Kidney glomerular epithelial cell (primary cell): ENCODE data around the gene LPP.

Source experiments
- DNase-seq: peaks from one replicate; lab custom pipeline; 2025; lab: John Stamatoyannopoulos, UW

LPP gene

GRCh38 chr3:188272481-188273372, 118.8 kb downstream of the LPP start:
- peak; percentile 77 for DNase-seq

- peak; percentile 55 for DNase-seq
Observed at GRCh38 chr3:188274249-188274915, 120.4 kb downstream of the LPP start.

GRCh38 chr3:188276375-188276774, 122.4 kb downstream of the LPP start:
- no peak for DNase-seq

- DNase-seq: no peak
Observed at GRCh38 chr3:188278717-188279324, 124.9 kb downstream of the LPP start.

GRCh38 chr3:188279502-188280335, 125.8 kb downstream of the LPP start:
- DNase-seq: peak; percentile 54

- DNase-seq: no peak
Observed at GRCh38 chr3:188280627-188281026, 126.7 kb downstream of the LPP start.

GRCh38 chr3:188282871-188283270, 128.9 kb downstream of the LPP start:
- DNase-seq: no peak

GRCh38 chr3:188283347-188283746, 129.4 kb downstream of the LPP start:
- no peak for DNase-seq

- DNase-seq: no peak
Observed at GRCh38 chr3:188284455-188285212, 130.7 kb downstream of the LPP start.

- DNase-seq: peak; percentile 86
Observed at GRCh38 chr3:188286087-188286513, 132.1 kb downstream of the LPP start.

GRCh38 chr3:188287339-188287738, 133.4 kb downstream of the LPP start:
- DNase-seq: no peak

GRCh38 chr3:188287762-188288505, 134.0 kb downstream of the LPP start:
- no peak for DNase-seq

- no peak for DNase-seq
Observed at GRCh38 chr3:188292251-188292650, 138.3 kb downstream of the LPP start.

- DNase-seq: no peak
Observed at GRCh38 chr3:188292827-188293226, 138.9 kb downstream of the LPP start.

- DNase-seq: no peak
Observed at GRCh38 chr3:188294113-188294512, 140.2 kb downstream of the LPP start.

- DNase-seq: peak; percentile 97
Observed at GRCh38 chr3:188294823-188295487, 141.0 kb downstream of the LPP start.

GRCh38 chr3:188295876-188296275, 141.9 kb downstream of the LPP start:
- no peak for DNase-seq

- DNase-seq: peak; percentile 79
Observed at GRCh38 chr3:188296761-188297612, 143.0 kb downstream of the LPP start.

GRCh38 chr3:188298585-188298984, 144.6 kb downstream of the LPP start:
- DNase-seq: no peak
